H1 (cell line): ENCODE results near the gene TMC4. TPM values are rescaled to one million over a fixed set of nuclear protein-coding genes. Genes with fewer than 3 reads are reported as not detected.

Experiments used
- CBX5 ChIP-seq: fragments of 300-800, 300-1000 bp; sonication (generic); IDR thresholded peaks from 2 replicates; pipeline ENCODE4 v1.7.1; 2016; ENCODE audit warnings: antibody characterized with exemption, low read length, low read depth
- RAD21 ChIP-seq, 2 experiments: IDR thresholded peaks in 1 of 2; conservative IDR thresholded peaks in 1 of 2; 2 replicates each; pipeline ENCODE4 v1.6.1; 2011; ENCODE audit warnings: low read depth in 2 of 2, low read length in 2 of 2, improper control_type of control experiment in 1 of 2, inconsistent platforms in 1 of 2, mild to moderate bottlenecking in 1 of 2, moderate library complexity in 1 of 2
- TBP ChIP-seq: IDR thresholded peaks from 2 replicates; pipeline ENCODE4 v1.6.1; 2011; ENCODE audit warnings: low read depth, low read length, improper control_type of control experiment
- polyA plus RNA-seq, 7 experiments: library from polyadenylated mRNA; depleted of rRNA in 3 of 7; stranded (reverse) in 5 of 7; unstranded in 2 of 7; fragments of >200 nt in 5 of 7; fragments of 200-250 nt in 2 of 7; gene quantifications; 1 replicate in 5 of 7; 2 replicates in 1 of 7; 4 replicates in 1 of 7; pipeline versions ENCODE4 v1.2.1 to v1.2.3, GENCODE V29; 2011 to 2013; ENCODE audit warnings: missing spikeins in 2 of 7, mixed read lengths in 2 of 7
- total RNA-seq: library from RNA; stranded (reverse); fragmentation: NEBNext Ultra II Directional; extraction: Animal tissue kit (Norgen Biotek cat#: 25700); gene quantifications from 2 replicates; pipeline ENCODE4 v1.2.1, GENCODE V29; 2021
- TF ChIP-seq, protein P1 (sequence below): IDR thresholded peaks from 2 replicates; pipeline ENCODE4 v1.6.1; 2012; ENCODE audit warnings: inconsistent platforms
- TF ChIP-seq, protein P2 (sequence below): IDR thresholded peaks from 2 replicates; pipeline ENCODE4 v1.6.1; 2011; ENCODE audit warnings: low read length, improper control_type of control experiment

Gene TMC4
- total and polyA plus RNA-seq, 2 of the 8 experiments (the other 6 are each of a cell fraction or from before 2014, with no cell fraction given): 5.5 to 6.3 TPM

DNA sequence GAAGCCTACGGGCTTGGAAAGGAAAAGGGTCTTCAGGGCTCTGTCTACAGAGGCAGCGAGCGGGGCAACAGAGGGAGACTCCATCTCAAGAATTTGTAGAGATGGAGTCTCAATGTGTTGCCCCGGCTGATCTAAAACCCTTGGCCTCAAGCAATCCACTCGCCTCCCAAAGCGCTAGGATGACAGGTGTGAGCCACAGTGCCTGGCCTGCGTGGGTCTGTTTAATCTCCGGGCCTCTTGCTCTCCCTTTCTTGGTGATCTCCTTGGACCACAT lies 35.8 kb upstream of the TMC4 start (continued):
- TF ChIP-seq, protein P1, sequence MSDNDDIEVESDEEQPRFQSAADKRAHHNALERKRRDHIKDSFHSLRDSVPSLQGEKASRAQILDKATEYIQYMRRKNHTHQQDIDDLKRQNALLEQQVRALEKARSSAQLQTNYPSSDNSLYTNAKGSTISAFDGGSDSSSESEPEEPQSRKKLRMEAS: no peak
- no peak for TF ChIP-seq CBX5
- TF ChIP-seq RAD21 (IDR thresholded peaks at IDR 0.05 in 1 of 2, conservative IDR thresholded peaks at IDR 0.05 in 1 of 2; ENCODE audit: low read depth in 2 of 2, low read length in 2 of 2): no peak
- TF ChIP-seq, protein P2, sequence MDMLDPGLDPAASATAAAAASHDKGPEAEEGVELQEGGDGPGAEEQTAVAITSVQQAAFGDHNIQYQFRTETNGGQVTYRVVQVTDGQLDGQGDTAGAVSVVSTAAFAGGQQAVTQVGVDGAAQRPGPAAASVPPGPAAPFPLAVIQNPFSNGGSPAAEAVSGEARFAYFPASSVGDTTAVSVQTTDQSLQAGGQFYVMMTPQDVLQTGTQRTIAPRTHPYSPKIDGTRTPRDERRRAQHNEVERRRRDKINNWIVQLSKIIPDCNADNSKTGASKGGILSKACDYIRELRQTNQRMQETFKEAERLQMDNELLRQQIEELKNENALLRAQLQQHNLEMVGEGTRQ: no peak
- no peak for TF ChIP-seq TBP
- TF ChIP-seq, all 59 proteins: peak for 2
